Loucy (cell line): ENCODE data around the gene CYP3A5.

Experiments used
- CTCF ChIP-seq: fragments of 200-600 bp; sonication (generic); conservative IDR thresholded peaks from 2 replicates; pipeline ENCODE4 v1.5.1; 2014; ENCODE audit warnings: mild to moderate bottlenecking, antibody characterized with exemption, low read length
- EZH2phosphoT487 ChIP-seq: fragments of 200-600 bp; IDR thresholded peaks from 2 replicates; pipeline ENCODE4 v1.6.1; 2018; ENCODE audit warnings: antibody characterized with exemption, mild to moderate bottlenecking, moderate library complexity, borderline replicate concordance

GRCh38 chr7:99645590-99645989 is 34.2 kb downstream of the CYP3A5 start:
- TF ChIP-seq CTCF = no peak
- no peak for TF ChIP-seq EZH2phosphoT487
